Mammary epithelial cell (primary cell): ENCODE data around the gene MAP2K7.

Experiments used
- CTCF ChIP-seq, 2 donors: IDR thresholded peaks in 1 of 2; conservative IDR thresholded peaks in 1 of 2; 2 replicates each; pipeline ENCODE4 v1.5.1; 2011 to 2012; ENCODE audit warnings: inconsistent platforms in 2 of 2, low read length in 2 of 2, mild to moderate bottlenecking in 2 of 2, control low read depth in 1 of 2, low read depth in 1 of 2; ENCODE audit not compliant: insufficient read depth in 1 of 2; ENCODE audit errors: extremely low read depth in 1 of 2
- EZH2 ChIP-seq: IDR thresholded peaks from 2 replicates; pipeline ENCODE4 v1.6.1; 2012; ENCODE audit warnings: low read length, inconsistent platforms, borderline replicate concordance

GRCh38 chr19:7927605-7928333, 24.1 kb downstream of the MAP2K7 start:
- TF ChIP-seq CTCF (conservative IDR thresholded peaks at IDR 0.05 in 1 of 2, IDR thresholded peaks at IDR 0.05 in 1 of 2; ENCODE audit: extremely low read depth in 1 of 2, insufficient read depth in 1 of 2, low read depth in 1 of 2, low read length in 2 of 2): no peak
- no peak for TF ChIP-seq EZH2
